WTC11 (cell line): ENCODE results near the gene SYCE1. TPM values are rescaled to one million over a fixed set of nuclear protein-coding genes. Genes with fewer than 3 reads are reported as not detected.

Experiments used
- ATAC-seq: fragments of 200-7000 bp; cut with Tn5 transposase; 2 replicates; pipeline ENCODE4 v1.10.0; 2021; ENCODE audit warnings: mild to moderate bottlenecking, moderate library complexity
- CTCF ChIA-PET: fragments of 300-600 bp; sonication (Branson Sonifier 250); formaldehyde crosslinking; loops from one replicate; lab custom pipeline; 2021; ENCODE audit warnings: antibody characterized with exemption; lab: Charles Lee
- POLR2A ChIA-PET: fragments of 350-600 bp; sonication (Branson Sonifier 250); formaldehyde crosslinking; loops from one replicate; lab custom pipeline; 2021; ENCODE audit warnings: antibody characterized with exemption; lab: Charles Lee
- DNase-seq: peaks from one replicate; pipeline ENCODE4 v3.0.0; 2021; ENCODE audit warnings: low spot score
- H3K27ac Mint-ChIP-seq: 2 replicates; pipeline ENCODE4 v1.8.0; 2021; ENCODE audit warnings: mixed read lengths
- H3K27me3 Mint-ChIP-seq: 2 replicates; pipeline ENCODE4 v1.8.0; 2021; ENCODE audit warnings: low read depth, mild to moderate bottlenecking, moderate library complexity, mixed read lengths
- H3K36me3 Mint-ChIP-seq: 2 replicates; pipeline ENCODE4 v1.8.0; 2021; ENCODE audit warnings: mixed read lengths
- H3K4me1 Mint-ChIP-seq: 2 replicates; pipeline ENCODE4 v1.8.0; 2022; ENCODE audit warnings: mixed read lengths
- H3K4me3 Mint-ChIP-seq: 2 replicates; pipeline ENCODE4 v1.8.0; 2021; ENCODE audit warnings: mild to moderate bottlenecking, moderate library complexity, mixed read lengths
- H3K9me3 Mint-ChIP-seq: 2 replicates; pipeline ENCODE4 v1.8.0; 2021; ENCODE audit warnings: mixed read lengths
- ATF1 ChIP-seq: sonication (generic); formaldehyde crosslinking; IDR thresholded peaks from 2 replicates; pipeline ENCODE4 v1.8.1; 2023; ENCODE audit warnings: mild to moderate bottlenecking, moderate library complexity, missing genetic modification reagents
- CREB1 ChIP-seq: sonication (generic); formaldehyde crosslinking; IDR thresholded peaks from 2 replicates; pipeline ENCODE4 v1.8.0; 2023; ENCODE audit warnings: mild to moderate bottlenecking, missing genetic modification reagents
- E2F4 ChIP-seq: sonication (generic); formaldehyde crosslinking; IDR thresholded peaks from 2 replicates; pipeline ENCODE4 v1.8.1; 2022; ENCODE audit warnings: low read depth, mild to moderate bottlenecking, moderate library complexity, missing genetic modification reagents, borderline replicate concordance
- FOXP4 ChIP-seq: sonication (generic); formaldehyde crosslinking; IDR thresholded peaks from 2 replicates; pipeline ENCODE4 v1.8.0; 2022; ENCODE audit warnings: mild to moderate bottlenecking, missing genetic modification reagents
- OVOL2 ChIP-seq: fragments of 250-450 bp; sonication (Bioruptor Pico); IDR thresholded peaks from 2 replicates; pipeline ENCODE4 v1.9.0; 2021; ENCODE audit warnings: mild to moderate bottlenecking, borderline replicate concordance
- SP1 ChIP-seq: sonication (generic); formaldehyde crosslinking; conservative IDR thresholded peaks from 2 replicates; pipeline ENCODE4 v1.8.1; 2022; ENCODE audit warnings: missing genetic modification reagents
- TP53 ChIP-seq: sonication (generic); formaldehyde crosslinking; IDR thresholded peaks from 2 replicates; pipeline ENCODE4 v1.8.1; 2023; ENCODE audit warnings: mild to moderate bottlenecking, missing genetic modification reagents
- ZNF219 ChIP-seq: sonication (generic); formaldehyde crosslinking; IDR thresholded peaks from 2 replicates; pipeline ENCODE4 v1.8.0; 2023; ENCODE audit warnings: missing genetic modification reagents, mild to moderate bottlenecking, borderline replicate concordance
- ZNF532 ChIP-seq: fragments of 250-450 bp; sonication (Bioruptor Pico); IDR thresholded peaks from 2 replicates; pipeline ENCODE4 v1.9.0; 2021; ENCODE audit warnings: mild to moderate bottlenecking, borderline replicate concordance
- ZNF671 ChIP-seq: fragments of 250-450 bp; sonication (Bioruptor Pico); IDR thresholded peaks from 2 replicates; pipeline ENCODE4 v1.8.0; 2021; ENCODE audit warnings: mild to moderate bottlenecking
- total RNA-seq: library from RNA; stranded (reverse); gene quantifications from 3 replicates; pipeline ENCODE4 v1.2.3, GENCODE V29; 2021
- TF ChIP-seq, protein P1 (sequence below): fragments of 200-600 bp; IDR thresholded peaks from 2 replicates; pipeline ENCODE4 v1.8.0; 2022; ENCODE audit warnings: antibody characterized with exemption
- TF ChIP-seq, protein P2 (sequence below): sonication (generic); formaldehyde crosslinking; IDR thresholded peaks from 2 replicates; pipeline ENCODE4 v1.8.1; 2023; ENCODE audit warnings: mild to moderate bottlenecking, moderate library complexity, missing genetic modification reagents
- TF ChIP-seq, protein P3 (sequence below): sonication (generic); formaldehyde crosslinking; IDR thresholded peaks from 2 replicates; pipeline ENCODE4 v1.8.0; 2023; ENCODE audit warnings: mild to moderate bottlenecking, missing genetic modification reagents
- TF ChIP-seq, protein P4 (sequence below): sonication (generic); formaldehyde crosslinking; IDR thresholded peaks from 2 replicates; pipeline ENCODE4 v1.8.1; 2023; ENCODE audit warnings: mild to moderate bottlenecking, missing genetic modification reagents

The SYCE1 gene
- total RNA-seq, 1 experiment from 2014 or later = not detected

GRCh38 chr10:133528296-133528844 lies 37.0 kb downstream of the SYCE1 start (continued):
- TF ChIP-seq ZNF532 (CRISPR knock-in tag) (no peak), E2F4 (CRISPR knock-in tag) (no peak), CREB1 (no peak), TP53 (no peak), FOXP4 (no peak)
- TF ChIP-seq, protein P1, sequence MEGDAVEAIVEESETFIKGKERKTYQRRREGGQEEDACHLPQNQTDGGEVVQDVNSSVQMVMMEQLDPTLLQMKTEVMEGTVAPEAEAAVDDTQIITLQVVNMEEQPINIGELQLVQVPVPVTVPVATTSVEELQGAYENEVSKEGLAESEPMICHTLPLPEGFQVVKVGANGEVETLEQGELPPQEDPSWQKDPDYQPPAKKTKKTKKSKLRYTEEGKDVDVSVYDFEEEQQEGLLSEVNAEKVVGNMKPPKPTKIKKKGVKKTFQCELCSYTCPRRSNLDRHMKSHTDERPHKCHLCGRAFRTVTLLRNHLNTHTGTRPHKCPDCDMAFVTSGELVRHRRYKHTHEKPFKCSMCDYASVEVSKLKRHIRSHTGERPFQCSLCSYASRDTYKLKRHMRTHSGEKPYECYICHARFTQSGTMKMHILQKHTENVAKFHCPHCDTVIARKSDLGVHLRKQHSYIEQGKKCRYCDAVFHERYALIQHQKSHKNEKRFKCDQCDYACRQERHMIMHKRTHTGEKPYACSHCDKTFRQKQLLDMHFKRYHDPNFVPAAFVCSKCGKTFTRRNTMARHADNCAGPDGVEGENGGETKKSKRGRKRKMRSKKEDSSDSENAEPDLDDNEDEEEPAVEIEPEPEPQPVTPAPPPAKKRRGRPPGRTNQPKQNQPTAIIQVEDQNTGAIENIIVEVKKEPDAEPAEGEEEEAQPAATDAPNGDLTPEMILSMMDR = no peak
- TF ChIP-seq, all 79 proteins: peak for 0

GRCh38 chr10:133527771-133528271 lies 37.6 kb downstream of the SYCE1 start:
- Mint-ChIP-seq H3K4me3 (no peak overlapping the region), H3K36me3 (peaks cover 56% of the 10 kb centered on the region), H3K27ac (no peak overlapping the region), H3K9me3 (peaks cover 73% of the 10 kb centered on the region), H3K27me3 (no peaks in the 10 kb centered on the region; the same call in none of the 2 replicates), H3K4me1 (no peaks in the 10 kb centered on the region)
- DNase-seq (no peak), ATAC-seq (no peak)
- no peak for TF ChIP-seq ZNF219 (CRISPR knock-in tag)
- TF ChIP-seq, protein P2, sequence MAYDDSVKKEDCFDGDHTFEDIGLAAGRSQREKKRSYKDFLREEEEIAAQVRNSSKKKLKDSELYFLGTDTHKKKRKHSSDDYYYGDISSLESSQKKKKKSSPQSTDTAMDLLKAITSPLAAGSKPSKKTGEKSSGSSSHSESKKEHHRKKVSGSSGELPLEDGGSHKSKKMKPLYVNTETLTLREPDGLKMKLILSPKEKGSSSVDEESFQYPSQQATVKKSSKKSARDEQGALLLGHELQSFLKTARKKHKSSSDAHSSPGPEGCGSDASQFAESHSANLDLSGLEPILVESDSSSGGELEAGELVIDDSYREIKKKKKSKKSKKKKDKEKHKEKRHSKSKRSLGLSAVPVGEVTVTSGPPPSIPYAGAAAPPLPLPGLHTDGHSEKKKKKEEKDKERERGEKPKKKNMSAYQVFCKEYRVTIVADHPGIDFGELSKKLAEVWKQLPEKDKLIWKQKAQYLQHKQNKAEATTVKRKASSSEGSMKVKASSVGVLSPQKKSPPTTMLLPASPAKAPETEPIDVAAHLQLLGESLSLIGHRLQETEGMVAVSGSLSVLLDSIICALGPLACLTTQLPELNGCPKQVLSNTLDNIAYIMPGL (CRISPR knock-in tag) = no peak
- TF ChIP-seq OVOL2 (CRISPR knock-in tag) = no peak
- TF ChIP-seq SP1 = no peak
- TF ChIP-seq, protein P3, sequence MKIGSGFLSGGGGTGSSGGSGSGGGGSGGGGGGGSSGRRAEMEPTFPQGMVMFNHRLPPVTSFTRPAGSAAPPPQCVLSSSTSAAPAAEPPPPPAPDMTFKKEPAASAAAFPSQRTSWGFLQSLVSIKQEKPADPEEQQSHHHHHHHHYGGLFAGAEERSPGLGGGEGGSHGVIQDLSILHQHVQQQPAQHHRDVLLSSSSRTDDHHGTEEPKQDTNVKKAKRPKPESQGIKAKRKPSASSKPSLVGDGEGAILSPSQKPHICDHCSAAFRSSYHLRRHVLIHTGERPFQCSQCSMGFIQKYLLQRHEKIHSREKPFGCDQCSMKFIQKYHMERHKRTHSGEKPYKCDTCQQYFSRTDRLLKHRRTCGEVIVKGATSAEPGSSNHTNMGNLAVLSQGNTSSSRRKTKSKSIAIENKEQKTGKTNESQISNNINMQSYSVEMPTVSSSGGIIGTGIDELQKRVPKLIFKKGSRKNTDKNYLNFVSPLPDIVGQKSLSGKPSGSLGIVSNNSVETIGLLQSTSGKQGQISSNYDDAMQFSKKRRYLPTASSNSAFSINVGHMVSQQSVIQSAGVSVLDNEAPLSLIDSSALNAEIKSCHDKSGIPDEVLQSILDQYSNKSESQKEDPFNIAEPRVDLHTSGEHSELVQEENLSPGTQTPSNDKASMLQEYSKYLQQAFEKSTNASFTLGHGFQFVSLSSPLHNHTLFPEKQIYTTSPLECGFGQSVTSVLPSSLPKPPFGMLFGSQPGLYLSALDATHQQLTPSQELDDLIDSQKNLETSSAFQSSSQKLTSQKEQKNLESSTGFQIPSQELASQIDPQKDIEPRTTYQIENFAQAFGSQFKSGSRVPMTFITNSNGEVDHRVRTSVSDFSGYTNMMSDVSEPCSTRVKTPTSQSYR (CRISPR knock-in tag) = no peak
- TF ChIP-seq, protein P4, sequence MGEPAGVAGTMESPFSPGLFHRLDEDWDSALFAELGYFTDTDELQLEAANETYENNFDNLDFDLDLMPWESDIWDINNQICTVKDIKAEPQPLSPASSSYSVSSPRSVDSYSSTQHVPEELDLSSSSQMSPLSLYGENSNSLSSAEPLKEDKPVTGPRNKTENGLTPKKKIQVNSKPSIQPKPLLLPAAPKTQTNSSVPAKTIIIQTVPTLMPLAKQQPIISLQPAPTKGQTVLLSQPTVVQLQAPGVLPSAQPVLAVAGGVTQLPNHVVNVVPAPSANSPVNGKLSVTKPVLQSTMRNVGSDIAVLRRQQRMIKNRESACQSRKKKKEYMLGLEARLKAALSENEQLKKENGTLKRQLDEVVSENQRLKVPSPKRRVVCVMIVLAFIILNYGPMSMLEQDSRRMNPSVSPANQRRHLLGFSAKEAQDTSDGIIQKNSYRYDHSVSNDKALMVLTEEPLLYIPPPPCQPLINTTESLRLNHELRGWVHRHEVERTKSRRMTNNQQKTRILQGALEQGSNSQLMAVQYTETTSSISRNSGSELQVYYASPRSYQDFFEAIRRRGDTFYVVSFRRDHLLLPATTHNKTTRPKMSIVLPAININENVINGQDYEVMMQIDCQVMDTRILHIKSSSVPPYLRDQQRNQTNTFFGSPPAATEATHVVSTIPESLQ (CRISPR knock-in tag) = no peak
- TF ChIP-seq ATF1 (CRISPR knock-in tag) = no peak
- no peak for TF ChIP-seq ZNF671 (CRISPR knock-in tag)
- POLR2A ChIA-PET = no interaction called here
- CTCF ChIA-PET = no interaction called here
